Gastrocnemius medialis (tissue), 4 donors: ENCODE measurements around the gene PTPRN2.

Experiments
- CTCF ChIP-seq, 5 experiments: fragments of 450-650 bp in 3 of 5; fragments of 200-600 bp in 2 of 5; sonication (generic) in 2 of 5; IDR thresholded peaks in 4 of 5; conservative IDR thresholded peaks in 1 of 5; 1 replicate in 4 of 5; 2 replicates in 1 of 5; pipeline ENCODE4 v1.5.1; 2016 to 2019; ENCODE audit warnings: antibody characterized with exemption in 5 of 5, mild to moderate bottlenecking in 3 of 5, moderate library complexity in 3 of 5
- POLR2A ChIP-seq, 2 donors: fragments of 450-650 bp; IDR thresholded peaks; one replicate each; pipeline ENCODE4 v1.6.1; 2017; ENCODE audit warnings: antibody characterized with exemption in 2 of 2, mild to moderate bottlenecking in 2 of 2, moderate library complexity in 2 of 2

GRCh38 chr7:157979636-157980340, 607.8 kb downstream of the PTPRN2 start:
- no peak for TF ChIP-seq CTCF (IDR thresholded peaks at IDR 0.05 in 4 of 5, conservative IDR thresholded peaks at IDR 0.05 in 1 of 5)
- TF ChIP-seq POLR2A (IDR thresholded peaks at IDR 0.05): no peak
